GM10248 (cell line): ENCODE measurements around the gene ARHGAP1.

ENCODE experiments used
- CTCF ChIA-PET: fragments of 300-600 bp; sonication (Branson Sonifier 250); formaldehyde crosslinking; extraction: SDS; loops from one replicate; lab custom pipeline; 2021; ENCODE audit warnings: antibody characterized with exemption; lab: Yijun Ruan, JAX
- POLR2A ChIA-PET: fragments of 350-650 bp; sonication (Branson Sonifier 250); formaldehyde crosslinking; extraction: SDS; loops from one replicate; lab custom pipeline; 2020; ENCODE audit warnings: antibody characterized with exemption; lab: Yijun Ruan, JAX
- DNase-seq: peaks from one replicate; pipeline ENCODE4 v3.0.0; 2012; ENCODE audit errors: extremely low spot score
- CTCF ChIP-seq: IDR thresholded peaks from 2 replicates; pipeline ENCODE4 v1.5.1; 2012; ENCODE audit warnings: mild to moderate bottlenecking, low read depth; ENCODE audit errors: extremely low read depth, missing control alignments, control extremely low read depth

ARHGAP1 gene

DNA sequence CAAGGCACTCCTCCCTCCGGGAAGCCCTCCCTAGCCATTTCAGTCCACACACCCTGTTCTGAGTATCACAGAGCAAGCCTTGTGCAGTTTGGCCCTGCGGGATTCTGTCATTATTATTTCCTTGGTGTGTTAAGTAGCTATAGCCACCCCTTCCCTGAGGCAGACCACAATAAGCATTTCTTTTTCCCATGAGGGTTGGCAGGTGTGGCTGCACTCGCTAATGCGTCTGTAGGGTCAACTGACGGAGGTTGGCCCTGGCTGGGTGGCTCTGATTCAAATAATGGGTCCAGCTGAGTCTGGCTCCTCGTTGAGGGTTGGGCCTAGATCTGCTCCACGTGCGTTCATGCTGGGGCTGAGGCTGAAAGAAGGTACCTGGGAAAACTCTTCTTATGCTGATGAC, 23.7 kb upstream of the ARHGAP1 start:
- no peak for TF ChIP-seq CTCF
- CTCF ChIA-PET, result no interaction called here
- POLR2A ChIA-PET, result no interaction called here
- DNase-seq, result no peak

DNA sequence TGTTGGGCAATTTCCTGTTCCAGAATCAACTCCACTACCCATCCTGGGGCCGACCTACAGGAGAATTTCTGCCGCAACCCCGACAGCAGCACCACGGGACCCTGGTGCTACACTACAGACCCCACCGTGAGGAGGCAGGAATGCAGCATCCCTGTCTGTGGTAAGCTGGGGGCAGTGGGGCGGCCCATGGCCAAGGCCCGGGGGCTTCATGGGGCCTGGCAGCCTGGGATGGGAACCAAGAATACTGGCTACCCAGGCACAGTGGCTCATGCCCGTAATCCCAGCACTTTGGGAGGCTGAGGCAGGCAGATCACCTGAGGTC, 22.9 kb upstream of the ARHGAP1 start:
- ChIA-PET CTCF (no interaction called here), POLR2A (no interaction called here)
- no peak for DNase-seq
- TF ChIP-seq CTCF, result no peak

- ChIA-PET CTCF (interaction anchor here (1.5 kb wide), 1 partner anchor 12 kb away, joined by 3 read pairs; no protein-coding TSS in a partner anchor), POLR2A (no interaction called here)
- no peak for DNase-seq
- no peak for TF ChIP-seq CTCF
Measured at GRCh38 chr11:46722566-46723358, 22.3 kb upstream of the ARHGAP1 start.

DNA sequence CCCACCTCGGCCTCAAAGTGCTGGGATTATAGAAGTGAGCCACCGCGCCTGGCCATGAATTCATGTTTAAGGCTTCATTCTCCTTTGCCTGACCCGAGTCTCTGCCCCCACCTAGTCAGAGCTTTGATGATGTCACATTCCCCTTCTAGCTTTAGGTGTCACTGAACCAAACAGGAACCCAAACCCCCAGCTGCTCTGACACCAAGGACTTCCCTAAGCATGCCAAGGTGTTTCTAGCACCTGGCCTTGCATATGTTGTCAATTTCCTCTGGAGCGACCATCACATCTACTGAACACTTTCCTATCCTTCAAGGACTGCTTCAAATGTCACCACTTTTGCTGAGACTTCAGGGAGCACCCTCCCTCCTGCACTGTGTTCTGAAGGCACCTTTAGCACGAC, 20.9 kb upstream of the ARHGAP1 start:
- DNase-seq, result no peak
- POLR2A ChIA-PET, result no interaction called here
- CTCF ChIA-PET, result interaction anchor here (0.8 to 1.5 kb wide), 3 partner anchors 9 to 13 kb away, joined by 3 read pairs; no protein-coding TSS in a partner anchor
- no peak for TF ChIP-seq CTCF

- POLR2A ChIA-PET, result no interaction called here
Measured at GRCh38 chr11:46719543-46720218, 19.3 kb upstream of the ARHGAP1 start.

More at GRCh38 chr11:46719543-46720218, 19.3 kb upstream of the ARHGAP1 start:
- CTCF ChIA-PET, result no interaction called here
- no peak for TF ChIP-seq CTCF
- DNase-seq, result no peak
